Measurements from ENCODE around the gene STXBP2. TPM values are rescaled to one million over a fixed set of nuclear protein-coding genes. Genes with fewer than 3 reads are reported as not detected.
"Not testable (repeated sequence)": the region's sequence is repeated elsewhere in the genome, so short reads cannot be mapped to it uniquely, and the experiment has no call there.

Gene STXBP2
- total and polyA plus RNA-seq, 9 donors = 1.6 to 12.4 (median 5.1) TPM

DNA sequence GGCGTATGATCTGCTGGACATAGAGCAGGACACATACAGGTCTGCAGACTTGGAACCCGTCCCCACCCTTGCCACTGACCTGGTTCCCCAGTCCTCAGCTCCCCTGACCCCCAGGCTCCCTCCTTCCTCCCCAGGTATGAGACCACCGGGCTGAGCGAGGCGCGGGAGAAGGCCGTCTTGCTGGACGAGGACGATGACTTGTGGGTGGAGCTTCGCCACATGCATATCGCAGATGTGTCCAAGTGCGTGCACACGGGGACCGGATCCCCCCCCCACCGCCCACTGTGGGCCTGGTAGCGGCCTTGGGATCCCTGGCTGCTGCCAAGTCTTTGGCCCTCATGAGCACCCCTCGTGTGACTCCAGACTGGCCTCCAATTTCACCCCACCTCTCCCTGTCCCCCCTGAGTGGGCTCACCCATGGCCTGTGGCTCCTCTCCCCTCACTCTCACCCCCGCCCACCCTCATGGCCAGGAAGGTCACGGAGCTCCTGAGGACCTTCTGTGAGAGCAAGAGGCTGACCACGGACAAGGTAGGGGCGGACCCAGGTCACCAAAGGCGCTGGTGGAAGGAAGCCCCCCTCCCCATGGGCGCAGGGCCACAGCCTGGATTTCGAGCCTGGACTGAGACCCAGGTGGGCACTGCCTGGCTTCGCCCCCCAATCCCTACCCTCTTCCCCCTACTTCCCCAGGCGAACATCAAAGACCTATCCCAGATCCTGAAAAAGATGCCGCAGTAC, 5.6 kb downstream of the STXBP2 start:
- WGBS (ENCODE audit: insufficient coverage) = 88% methylated on average over 27 of the region's 27 CpGs

GRCh38 chr19:7643031-7643415, 6.1 kb downstream of the STXBP2 start:
- Histone ChIP-seq H3K9me3 (replicated peaks; ENCODE audit: control insufficient read depth, low read depth, low read length) (no peaks in the 10 kb centered on the region), H3K36me3 (ENCODE audit: control insufficient read depth, insufficient read depth, low read length) (no peaks in the 10 kb centered on the region), H3K4me3 (ENCODE audit: low read length) (no peak overlapping the region), H3K27me3 (ENCODE audit: control insufficient read depth, insufficient read depth, low read length) (peaks cover under 1% of the 10 kb centered on the region), H3K27ac (ENCODE audit: low read length) (no peak overlapping the region), H3K4me1 (ENCODE audit: control insufficient read depth, insufficient read depth, low read length) (no peaks in the 10 kb centered on the region)
- 92% methylated on average over 5 of the region's 8 CpGs for WGBS (ENCODE audit: insufficient coverage)
- DNase-seq = no peak

More for the DNA sequence above, 5.6 kb downstream of the STXBP2 start:
- no peak overlapping the region for H3K4me3 ChIP-seq (ENCODE audit: low read length)
- H3K9me3 ChIP-seq (replicated peaks; ENCODE audit: control insufficient read depth, low read depth, low read length) = no peaks in the 10 kb centered on the region
- peaks cover 6% of the 10 kb centered on the region for H3K27me3 ChIP-seq (ENCODE audit: control insufficient read depth, insufficient read depth, low read length)
- no peak for DNase-seq
- no peaks in the 10 kb centered on the region for H3K36me3 ChIP-seq (ENCODE audit: control insufficient read depth, insufficient read depth, low read length)
- H3K4me1 ChIP-seq (ENCODE audit: control insufficient read depth, insufficient read depth, low read length) = no peaks in the 10 kb centered on the region
- no peak overlapping the region for H3K27ac ChIP-seq (ENCODE audit: low read length)

- WGBS (ENCODE audit: insufficient coverage) = 58% methylated on average over 9 of the region's 10 CpGs
- not testable (repeated sequence) for H3K36me3 ChIP-seq (ENCODE audit: control insufficient read depth, insufficient read depth, low read length); H3K4me1 ChIP-seq (ENCODE audit: control insufficient read depth, insufficient read depth, low read length); DNase-seq; H3K27me3 ChIP-seq (ENCODE audit: control insufficient read depth, insufficient read depth, low read length); H3K9me3 ChIP-seq (replicated peaks; ENCODE audit: control insufficient read depth, low read depth, low read length); H3K27ac ChIP-seq (ENCODE audit: low read length); H3K4me3 ChIP-seq (ENCODE audit: low read length)
These were observed 7.0 kb downstream of the STXBP2 start for GRCh38 chr19:7643629-7644549.

DNA sequence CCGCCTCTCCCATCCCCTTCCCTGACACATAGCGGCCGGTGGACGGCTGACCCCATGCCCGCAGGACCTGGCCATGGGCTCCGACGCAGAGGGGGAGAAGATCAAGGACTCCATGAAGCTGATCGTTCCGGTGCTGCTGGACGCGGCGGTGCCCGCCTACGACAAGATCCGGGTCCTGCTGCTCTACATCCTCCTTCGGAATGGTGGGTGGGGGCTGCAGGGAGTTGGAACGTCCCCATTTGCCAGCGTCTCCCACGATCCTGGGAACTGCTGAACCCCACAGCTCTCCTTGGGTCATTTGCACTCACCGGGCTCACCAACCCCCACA, 7.6 kb downstream of the STXBP2 start:
- no peaks in the 10 kb centered on the region for H3K9me3 ChIP-seq (replicated peaks; ENCODE audit: control insufficient read depth, low read depth, low read length)
- H3K36me3 ChIP-seq (ENCODE audit: control insufficient read depth, insufficient read depth, low read length) = no peaks in the 10 kb centered on the region
- 89% methylated on average over 13 of the region's 20 CpGs for WGBS (ENCODE audit: insufficient coverage)
- no peaks in the 10 kb centered on the region for H3K27me3 ChIP-seq (ENCODE audit: control insufficient read depth, insufficient read depth, low read length)
- H3K27ac ChIP-seq (ENCODE audit: low read length) = no peak overlapping the region
- no peaks in the 10 kb centered on the region for H3K4me1 ChIP-seq (ENCODE audit: control insufficient read depth, insufficient read depth, low read length)
- DNase-seq = no peak
- no peak overlapping the region for H3K4me3 ChIP-seq (ENCODE audit: low read length)

- no peaks in the 10 kb centered on the region for H3K9me3 ChIP-seq (replicated peaks; ENCODE audit: control insufficient read depth, low read depth, low read length)
- no peaks in the 10 kb centered on the region for H3K27me3 ChIP-seq (ENCODE audit: control insufficient read depth, insufficient read depth, low read length)
- H3K4me1 ChIP-seq (ENCODE audit: control insufficient read depth, insufficient read depth, low read length) = no peaks in the 10 kb centered on the region
- no peak overlapping the region for H3K4me3 ChIP-seq (ENCODE audit: low read length)
- 80% methylated on average over 13 of the region's 14 CpGs for WGBS (ENCODE audit: insufficient coverage)
- H3K36me3 ChIP-seq (ENCODE audit: control insufficient read depth, insufficient read depth, low read length) = no peaks in the 10 kb centered on the region
- H3K27ac ChIP-seq (ENCODE audit: low read length) = no peak overlapping the region
- DNase-seq = no peak
These were observed 8.3 kb downstream of the STXBP2 start for GRCh38 chr19:7645163-7645562.

DNA sequence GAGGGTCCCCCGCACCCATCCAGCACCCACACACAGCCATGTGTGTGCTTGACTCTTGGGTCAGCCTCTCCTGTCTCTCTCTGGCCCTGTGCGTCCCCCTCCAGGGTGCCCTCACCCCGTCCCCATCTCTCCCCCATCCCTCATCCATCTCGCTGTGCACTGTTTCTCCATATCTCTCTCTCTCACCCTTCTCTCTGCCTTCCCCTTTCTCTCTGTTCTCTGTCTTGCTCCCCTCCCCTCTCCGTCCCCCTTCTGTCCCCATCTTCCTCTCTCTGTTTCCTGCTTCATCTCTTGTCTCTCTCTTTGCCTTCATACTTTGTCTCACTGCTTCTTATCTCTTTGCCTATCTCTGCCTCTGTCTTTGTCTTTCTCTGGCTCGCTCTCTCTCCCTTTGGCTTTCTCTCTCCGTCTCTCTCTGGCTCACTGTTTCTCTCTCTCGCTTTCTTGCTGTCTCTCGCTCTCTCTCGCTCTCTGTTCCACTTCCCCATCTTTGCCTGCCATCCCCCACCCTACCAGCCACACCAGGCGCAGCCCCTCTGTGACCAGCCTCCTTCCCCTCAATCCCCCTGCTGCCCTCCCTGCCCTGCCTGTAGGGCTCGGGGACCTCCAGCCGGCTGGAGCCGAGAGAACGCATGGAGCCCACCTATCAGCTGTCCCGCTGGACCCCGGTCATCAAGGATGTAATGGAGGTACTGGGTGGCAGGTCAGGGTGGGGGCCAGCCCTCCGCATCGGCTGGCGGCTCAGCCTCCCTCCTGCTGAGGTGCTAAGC, 8.9 kb downstream of the STXBP2 start:
- no peak overlapping the region for H3K4me3 ChIP-seq (ENCODE audit: low read length)

DNA sequence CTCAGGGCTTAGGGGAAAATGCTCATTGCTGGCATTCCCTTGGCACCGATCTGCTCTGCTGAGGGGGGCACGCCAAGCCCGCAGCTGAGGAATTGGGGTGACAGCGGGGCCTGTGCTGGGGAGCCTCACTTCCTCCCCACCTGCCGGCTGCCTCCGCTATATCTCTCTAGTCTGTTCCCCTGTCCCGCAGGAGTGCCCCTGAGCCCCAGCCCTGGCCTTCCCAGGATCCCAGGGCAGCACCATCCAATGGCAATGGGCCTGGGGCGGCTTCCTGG, 9.5 kb downstream of the STXBP2 start:
- H3K4me1 ChIP-seq (ENCODE audit: control insufficient read depth, insufficient read depth, low read length) = no peaks in the 10 kb centered on the region
- WGBS (ENCODE audit: insufficient coverage) = 70% methylated on average over 6 of the region's 8 CpGs
- DNase-seq = no peak
- no peak overlapping the region for H3K4me3 ChIP-seq (ENCODE audit: low read length)
- H3K9me3 ChIP-seq (replicated peaks; ENCODE audit: control insufficient read depth, low read depth, low read length) = no peaks in the 10 kb centered on the region
- H3K36me3 ChIP-seq (ENCODE audit: control insufficient read depth, insufficient read depth, low read length) = no peaks in the 10 kb centered on the region
- no peak overlapping the region for H3K27ac ChIP-seq (ENCODE audit: low read length)
- peaks cover 7% of the 10 kb centered on the region for H3K27me3 ChIP-seq (ENCODE audit: control insufficient read depth, insufficient read depth, low read length)

More for the DNA sequence above, 8.9 kb downstream of the STXBP2 start:
- DNase-seq = no peak
- 49% methylated on average over 15 of the region's 20 CpGs for WGBS (ENCODE audit: insufficient coverage)
- Histone ChIP-seq H3K27ac (ENCODE audit: low read length) (no peak overlapping the region), H3K9me3 (replicated peaks; ENCODE audit: control insufficient read depth, low read depth, low read length) (no peaks in the 10 kb centered on the region), H3K4me1 (ENCODE audit: control insufficient read depth, insufficient read depth, low read length) (no peaks in the 10 kb centered on the region), H3K36me3 (ENCODE audit: control insufficient read depth, insufficient read depth, low read length) (no peaks in the 10 kb centered on the region), H3K27me3 (ENCODE audit: control insufficient read depth, insufficient read depth, low read length) (peaks cover 3% of the 10 kb centered on the region)

GRCh38 chr19:7647156-7647555, 10.2 kb downstream of the STXBP2 start:
- Histone ChIP-seq H3K27me3 (ENCODE audit: control insufficient read depth, insufficient read depth, low read length) (peaks cover 9% of the 10 kb centered on the region), H3K9me3 (replicated peaks; ENCODE audit: control insufficient read depth, low read depth, low read length) (no peaks in the 10 kb centered on the region), H3K36me3 (ENCODE audit: control insufficient read depth, insufficient read depth, low read length) (no peaks in the 10 kb centered on the region), H3K27ac (ENCODE audit: low read length) (no peak overlapping the region), H3K4me1 (ENCODE audit: control insufficient read depth, insufficient read depth, low read length) (peaks cover under 1% of the 10 kb centered on the region), H3K4me3 (ENCODE audit: low read length) (no peak overlapping the region)
- 90% methylated on average over 26 of the region's 26 CpGs for WGBS (ENCODE audit: insufficient coverage)
- no peak for DNase-seq

DNA sequence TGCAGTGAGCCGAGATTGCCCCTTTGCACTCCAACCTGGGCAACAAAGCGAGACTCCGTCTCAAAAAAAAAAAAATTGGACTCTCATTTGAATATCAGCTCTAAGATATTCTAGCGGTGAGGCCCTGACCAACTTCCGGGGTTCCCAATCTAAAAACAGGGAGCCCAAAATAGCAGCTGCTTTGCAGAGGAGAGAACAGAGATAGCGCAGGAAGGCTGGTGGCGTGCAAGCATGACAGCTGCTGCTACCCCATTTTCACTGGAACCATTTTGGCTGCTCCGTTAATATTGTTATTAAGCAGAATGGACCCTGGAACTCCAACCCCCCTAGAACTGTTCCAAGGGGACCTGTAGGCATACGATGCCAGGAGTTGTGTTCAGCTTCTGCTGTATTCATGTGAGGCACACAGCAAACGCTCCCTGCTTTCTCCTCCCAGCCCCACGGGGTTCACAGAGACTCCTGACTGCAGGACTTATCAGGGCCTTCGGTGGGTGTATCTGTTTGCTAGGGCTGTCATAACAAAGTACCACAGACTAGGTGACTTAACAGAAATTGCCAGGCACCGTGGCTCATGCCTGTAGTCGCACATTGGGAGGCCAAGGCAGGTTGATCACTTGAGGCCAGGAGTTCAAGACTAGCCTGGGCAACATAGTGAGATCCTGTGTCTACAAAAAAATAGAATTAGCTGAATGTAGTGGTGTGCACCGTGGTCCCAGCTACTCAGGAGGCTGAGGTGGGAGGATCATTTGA, 11.5 kb downstream of the STXBP2 start:
- DNase-seq = no peak
- H3K27me3 ChIP-seq (ENCODE audit: control insufficient read depth, insufficient read depth, low read length) = peaks cover 9% of the 10 kb centered on the region
- no peak overlapping the region for H3K4me3 ChIP-seq (ENCODE audit: low read length)
- no peak overlapping the region for H3K27ac ChIP-seq (ENCODE audit: low read length)
- 84% methylated on average over 5 of the region's 15 CpGs for WGBS (ENCODE audit: insufficient coverage)
- H3K4me1 ChIP-seq (ENCODE audit: control insufficient read depth, insufficient read depth, low read length) = peaks cover 4% of the 10 kb centered on the region
- H3K9me3 ChIP-seq (replicated peaks; ENCODE audit: control insufficient read depth, low read depth, low read length) = no peaks in the 10 kb centered on the region
- no peaks in the 10 kb centered on the region for H3K36me3 ChIP-seq (ENCODE audit: control insufficient read depth, insufficient read depth, low read length)

Data from muscle of leg (tissue), 11 donors.